ENCODE data around the gene ZNF267.
"Not testable (repeated sequence)": the region's sequence is repeated elsewhere in the genome, so short reads cannot be mapped to it uniquely, and the experiment has no call there.

ZNF267 gene

GRCh38 chr16:31873556-31874365 is at the start of gene ZNF267:
TSS of gene ZNF267 (plus strand) at chr16:31873807. CDS start at chr16:31873967, 160 bp downstream.
- peak; percentile 54 for DNase-seq (ENCODE audit: low read depth)
- peak within 1 kb of the TSS; percentile 94 for H3K4me3 ChIP-seq (ENCODE audit: low read depth, low read length)

- no peak overlapping the region for H3K4me3 ChIP-seq (ENCODE audit: low read depth, low read length)
- DNase-seq (ENCODE audit: low read depth): no peak
These were observed 40.6 kb upstream of the ZNF267 start for GRCh38 chr16:31833047-31833446.

- not testable (repeated sequence) for DNase-seq (ENCODE audit: low read depth); H3K4me3 ChIP-seq (ENCODE audit: low read depth, low read length)
These were observed 37.2 kb upstream of the ZNF267 start for GRCh38 chr16:31836396-31836795.

- H3K4me3 ChIP-seq (ENCODE audit: low read depth, low read length): no peak overlapping the region
These were observed 30.7 kb upstream of the ZNF267 start for GRCh38 chr16:31842864-31843263.

GRCh38 chr16:31848572-31848971 is 25.0 kb upstream of the ZNF267 start:
- not testable (repeated sequence) for DNase-seq (ENCODE audit: low read depth); H3K4me3 ChIP-seq (ENCODE audit: low read depth, low read length)

More at GRCh38 chr16:31842864-31843263, 30.7 kb upstream of the ZNF267 start:
- no peak for DNase-seq (ENCODE audit: low read depth)

- no peak for DNase-seq (ENCODE audit: low read depth)
- H3K4me3 ChIP-seq (ENCODE audit: low read depth, low read length): no peak overlapping the region
These were observed 20.3 kb upstream of the ZNF267 start for GRCh38 chr16:31853291-31853690.

- DNase-seq (ENCODE audit: low read depth): no peak
- H3K4me3 ChIP-seq (ENCODE audit: low read depth, low read length): no peak overlapping the region
These were observed 13.1 kb upstream of the ZNF267 start for GRCh38 chr16:31860508-31860907.

- DNase-seq (ENCODE audit: low read depth): no peak
- H3K4me3 ChIP-seq (ENCODE audit: low read depth, low read length): no peak overlapping the region
These were observed 12.2 kb upstream of the ZNF267 start for GRCh38 chr16:31861455-31861854.

GRCh38 chr16:31862761-31863160 is 10.8 kb upstream of the ZNF267 start:
- no peak for DNase-seq (ENCODE audit: low read depth)
- H3K4me3 ChIP-seq (ENCODE audit: low read depth, low read length): no peak overlapping the region

GRCh38 chr16:31868164-31868563 is 5.4 kb upstream of the ZNF267 start:
- no peak for DNase-seq (ENCODE audit: low read depth)
- no peak overlapping the region for H3K4me3 ChIP-seq (ENCODE audit: low read depth, low read length)

- H3K4me3 ChIP-seq (ENCODE audit: low read depth, low read length): peak overlapping the region; percentile 14
- DNase-seq (ENCODE audit: low read depth): no peak
These were observed 4.9 kb upstream of the ZNF267 start for GRCh38 chr16:31868691-31869167.

GRCh38 chr16:31869511-31870201 is 4.0 kb upstream of the ZNF267 start:
- H3K4me3 ChIP-seq (ENCODE audit: low read depth, low read length): no peak overlapping the region
- peak; percentile 63 for DNase-seq (ENCODE audit: low read depth)

GRCh38 chr16:31870809-31871208 is 2.8 kb upstream of the ZNF267 start:
- no peak overlapping the region for H3K4me3 ChIP-seq (ENCODE audit: low read depth, low read length)
- DNase-seq (ENCODE audit: low read depth): no peak

GRCh38 chr16:31871510-31871909 is 2.1 kb upstream of the ZNF267 start:
- H3K4me3 ChIP-seq (ENCODE audit: low read depth, low read length): no peak overlapping the region
- no peak for DNase-seq (ENCODE audit: low read depth)

GRCh38 chr16:31872201-31872600 is 1.4 kb upstream of the ZNF267 start:
- H3K4me3 ChIP-seq (ENCODE audit: low read depth, low read length): no peak overlapping the region
- DNase-seq (ENCODE audit: low read depth): no peak

GRCh38 chr16:31874366-31875111 is 932 bp downstream of the ZNF267 start:
- peak overlapping the region; percentile 94 for H3K4me3 ChIP-seq (ENCODE audit: low read depth, low read length)
- no peak for DNase-seq (ENCODE audit: low read depth)

- H3K4me3 ChIP-seq (ENCODE audit: low read depth, low read length): peak overlapping the region; percentile 94
- no peak for DNase-seq (ENCODE audit: low read depth)
These were observed 1.7 kb downstream of the ZNF267 start for GRCh38 chr16:31875112-31875803.

GRCh38 chr16:31875928-31876547 is 2.4 kb downstream of the ZNF267 start:
- no peak for DNase-seq (ENCODE audit: low read depth)
- H3K4me3 ChIP-seq (ENCODE audit: low read depth, low read length): no peak overlapping the region

All from skeletal muscle cell (primary cell).